DMS79 (cell line): ENCODE results near the gene STEAP3.

Source experiments
- DNase-seq: peaks from one replicate; lab custom pipeline; 2025; lab: John Stamatoyannopoulos, UW

The STEAP3 gene

GRCh38 chr2:119248311-119248710, 24.7 kb downstream of the STEAP3 start:
- no peak for DNase-seq

GRCh38 chr2:119248751-119249150, 25.1 kb downstream of the STEAP3 start:
- no peak for DNase-seq

GRCh38 chr2:119249311-119249710, 25.7 kb downstream of the STEAP3 start:
- DNase-seq: no peak

GRCh38 chr2:119249855-119250717, 26.5 kb downstream of the STEAP3 start:
- DNase-seq: no peak

- DNase-seq: no peak
Observed at GRCh38 chr2:119250718-119251290, 27.2 kb downstream of the STEAP3 start.

- DNase-seq: no peak
Observed at GRCh38 chr2:119251652-119252051, 28.0 kb downstream of the STEAP3 start.

- DNase-seq: no peak
Observed at GRCh38 chr2:119252186-119253113, 28.8 kb downstream of the STEAP3 start.

GRCh38 chr2:119253114-119253702, 29.6 kb downstream of the STEAP3 start:
- DNase-seq: no peak

GRCh38 chr2:119253760-119254600, 30.3 kb downstream of the STEAP3 start:
- no peak for DNase-seq

- no peak for DNase-seq
Observed at GRCh38 chr2:119254601-119255080, 31.0 kb downstream of the STEAP3 start.

GRCh38 chr2:119255760-119256581, 32.3 kb downstream of the STEAP3 start:
- no peak for DNase-seq

GRCh38 chr2:119256582-119256921, 32.9 kb downstream of the STEAP3 start:
- DNase-seq: no peak

- DNase-seq: no peak
Observed at GRCh38 chr2:119257198-119257597, 33.6 kb downstream of the STEAP3 start.

GRCh38 chr2:119259296-119259860, 35.7 kb downstream of the STEAP3 start:
- no peak for DNase-seq

GRCh38 chr2:119260646-119261492, 37.2 kb downstream of the STEAP3 start:
- DNase-seq: no peak

- DNase-seq: no peak
Observed at GRCh38 chr2:119261493-119262225, 38.0 kb downstream of the STEAP3 start.

GRCh38 chr2:119263025-119263424, 39.4 kb downstream of the STEAP3 start:
- no peak for DNase-seq

- DNase-seq: no peak
Observed at GRCh38 chr2:119263656-119264055, 40.0 kb downstream of the STEAP3 start.
